HepG2 (cell line): Measurements from ENCODE around the gene P2RY6. TPM values are rescaled to one million over a fixed set of nuclear protein-coding genes. Genes with fewer than 3 reads are reported as not detected.
A peak's percentile ranks its signal among the peaks of the same experiment; 100 is the strongest.

ENCODE experiments used
- ATAC-seq: fragments of 200-7000 bp; cut with Tn5 transposase; 3 replicates; pipeline ENCODE4 v1.9.1; 2020; ENCODE audit warnings: mild to moderate bottlenecking, moderate library complexity
- BruUV-seq: library from RNA; stranded (reverse); fragments of 400-500 nt; replicated peaks from 2 replicates; lab custom pipeline; 2021; lab: Mats Ljungman, UMichigan
- CTCF ChIA-PET: fragments of 300-600 bp; formaldehyde crosslinking; extraction: SDS; loops from one replicate; lab custom pipeline; 2021; ENCODE audit warnings: low total read pairs, inconsistent platforms, low intra/inter-chr PET ratio; lab: Yijun Ruan, JAX
- POLR2A ChIA-PET: fragments of 350-600 bp; sonication (Branson Sonifier 250); formaldehyde crosslinking; loops from one replicate; lab custom pipeline; 2020; ENCODE audit warnings: antibody characterized with exemption, inconsistent platforms; lab: Yijun Ruan, JAX
- DNase-seq: peaks from one replicate; pipeline ENCODE4 v3.0.0-alpha.2; 2015; ENCODE audit warnings: low spot score
- FAIRE-seq: peaks from 3 replicates; lab custom pipeline; 2011; peaks lifted over from hg19 to GRCh38; lab: Jason Lieb, UNC
- H2AFZ ChIP-seq: one replicate; pipeline ENCODE4 v1.6.1; 2011; ENCODE audit warnings: low read length, inconsistent platforms
- H3K27ac ChIP-seq: fragments of 300-600 bp; 3 replicates; pipeline ENCODE4 v1.8.0; 2011; ENCODE audit warnings: mixed run types, mild to moderate bottlenecking, mixed read lengths, low read length, inconsistent platforms; ENCODE audit not compliant: insufficient read depth; ENCODE audit errors: extremely low read length
- H3K27me3 ChIP-seq, 2 experiments: fragments of 200-600 bp in 1 of 2; 2 replicates in 1 of 2; 3 replicates in 1 of 2; pipeline versions ENCODE4 v1.6.0 to v1.8.0; 2011; ENCODE audit warnings: low read length in 2 of 2, mild to moderate bottlenecking in 2 of 2, moderate library complexity in 2 of 2, inconsistent platforms in 1 of 2; ENCODE audit not compliant: insufficient read depth in 2 of 2, control insufficient read depth in 1 of 2
- H3K36me3 ChIP-seq, 2 experiments: fragments of 200-600 bp in 1 of 2; replicated peaks in 1 of 2; 2 replicates in 1 of 2; 3 replicates in 1 of 2; pipeline versions ENCODE4 v1.5.1 to v1.8.0; 2011; ENCODE audit warnings: low read length in 2 of 2, inconsistent platforms in 1 of 2; ENCODE audit not compliant: insufficient read depth in 2 of 2, control insufficient read depth in 1 of 2
- H3K4me1 ChIP-seq: 2 replicates; pipeline ENCODE4 v1.5.1; 2012; ENCODE audit warnings: low read length, inconsistent platforms; ENCODE audit not compliant: insufficient read depth
- H3K4me2 ChIP-seq: 2 replicates; pipeline ENCODE4 v1.6.0; 2011; ENCODE audit warnings: low read depth, low read length, inconsistent platforms
- H3K4me3 ChIP-seq, 3 experiments: fragments of 200-600 bp in 1 of 3; sonication (generic), shearing (Covaris generic) in 1 of 3; replicated peaks in 1 of 3; 2 replicates each; pipeline ENCODE4 v1.5.1; 2011 to 2016; ENCODE audit warnings: low read length in 3 of 3, inconsistent platforms in 2 of 3, low read depth in 2 of 3, mild to moderate bottlenecking in 2 of 3, control low read depth in 1 of 3, mixed read lengths in 1 of 3; ENCODE audit not compliant: insufficient read depth in 1 of 3
- H3K79me2 ChIP-seq: one replicate; pipeline ENCODE4 v1.6.1; 2011; ENCODE audit warnings: low read length, inconsistent platforms; ENCODE audit not compliant: insufficient read depth
- H3K9ac ChIP-seq: 2 replicates; pipeline ENCODE4 v1.6.0; 2011; ENCODE audit warnings: mild to moderate bottlenecking, low read depth, low read length, inconsistent platforms; ENCODE audit not compliant: insufficient read depth
- H3K9me3 ChIP-seq: 2 replicates; pipeline ENCODE4 v1.5.1; 2012; ENCODE audit warnings: mild to moderate bottlenecking, low read length
- H4K20me1 ChIP-seq: 2 replicates; pipeline ENCODE4 v1.6.0; 2011; ENCODE audit warnings: inconsistent platforms, mild to moderate bottlenecking, low read length, moderate library complexity; ENCODE audit not compliant: insufficient read depth
- HDAC1 ChIP-seq: sonication (generic); formaldehyde crosslinking; IDR thresholded peaks from 2 replicates; pipeline ENCODE4 v1.5.1; 2020; ENCODE audit warnings: mild to moderate bottlenecking, missing genetic modification reagents
- NR2F1 ChIP-seq, 2 experiments: fragments of 450-650 bp in 1 of 2; formaldehyde crosslinking in 1 of 2; IDR thresholded peaks; 2 replicates each; pipeline versions ENCODE4 v1.5.0 to v1.6.1; 2016 to 2020; ENCODE audit warnings: mild to moderate bottlenecking in 1 of 2, missing compliant biosample characterization in 1 of 2, missing genetic modification reagents in 1 of 2, moderate library complexity in 1 of 2
- ZFP37 ChIP-seq: sonication (generic); formaldehyde crosslinking; IDR thresholded peaks from 2 replicates; pipeline ENCODE4 v1.4.0; 2020; ENCODE audit warnings: missing genetic modification reagents, borderline replicate concordance
- ZNF431 ChIP-seq: sonication (generic); formaldehyde crosslinking; IDR thresholded peaks from 2 replicates; pipeline ENCODE4 v1.9.0; 2022; ENCODE audit warnings: missing genetic modification reagents, low read depth, mild to moderate bottlenecking, borderline replicate concordance
- ZNF768 ChIP-seq: sonication (generic); formaldehyde crosslinking; IDR thresholded peaks from 2 replicates; pipeline ENCODE4 v1.4.0; 2020; ENCODE audit warnings: missing genetic modification reagents
- WGBS: methylation state at CpG from one replicate; pipeline ENCODE4 v1.1.6; 2017; ENCODE audit warnings: low lambda C conversion rate; 5-methylcytosine and 5-hydroxymethylcytosine counted together
- in situ Hi-C: cut with HindIII; loops from 2 replicates; pipeline ENCODE4 v1.10.0; 2017; ENCODE audit warnings: low pct_unique_long_range_greater_than_20kb; ENCODE audit not compliant: extremely low pct_ligation_motif_present
- intact Hi-C: fragments of 100-400 bp; cut with micrococcal nuclease; formaldehyde crosslinking; loops from one replicate; pipeline ENCODE4 v1.10.0; 2022; ENCODE audit not compliant: unreplicated experiment
- polyA plus RNA-seq, 8 experiments: library from polyadenylated mRNA; depleted of rRNA in 3 of 8; stranded (reverse) in 7 of 8; unstranded in 1 of 8; fragments of >200 nt; fragmentation: Illumina TruSeq in 4 of 8; extraction: Trizol in 4 of 8; gene quantifications; 2 replicates each; pipeline versions ENCODE4 v1.2.1 to v1.2.3, GENCODE V29; 2011 to 2016; ENCODE audit warnings: low read depth in 4 of 8, missing spikeins in 1 of 8, mixed read lengths in 1 of 8; ENCODE audit not compliant: insufficient read depth in 1 of 8
- total RNA-seq, 5 experiments: library from RNA; depleted of rRNA; stranded (reverse); fragments of >200 nt; fragmentation: Illumina TruSeq; extraction: Trizol; gene quantifications; 2 replicates each; pipeline ENCODE4 v1.2.3, GENCODE V29; 2016; ENCODE audit warnings: low read depth in 1 of 5
- TF ChIP-seq, protein P1 (sequence below): sonication (generic); formaldehyde crosslinking; IDR thresholded peaks from 2 replicates; pipeline ENCODE4 v1.4.0; 2020; ENCODE audit warnings: missing genetic modification reagents

The P2RY6 gene
- total and polyA plus RNA-seq, 2 of the 13 experiments (the other 11 are each of a cell fraction or from before 2014, with no cell fraction given): 0.09 to 0.29 TPM

DNA sequence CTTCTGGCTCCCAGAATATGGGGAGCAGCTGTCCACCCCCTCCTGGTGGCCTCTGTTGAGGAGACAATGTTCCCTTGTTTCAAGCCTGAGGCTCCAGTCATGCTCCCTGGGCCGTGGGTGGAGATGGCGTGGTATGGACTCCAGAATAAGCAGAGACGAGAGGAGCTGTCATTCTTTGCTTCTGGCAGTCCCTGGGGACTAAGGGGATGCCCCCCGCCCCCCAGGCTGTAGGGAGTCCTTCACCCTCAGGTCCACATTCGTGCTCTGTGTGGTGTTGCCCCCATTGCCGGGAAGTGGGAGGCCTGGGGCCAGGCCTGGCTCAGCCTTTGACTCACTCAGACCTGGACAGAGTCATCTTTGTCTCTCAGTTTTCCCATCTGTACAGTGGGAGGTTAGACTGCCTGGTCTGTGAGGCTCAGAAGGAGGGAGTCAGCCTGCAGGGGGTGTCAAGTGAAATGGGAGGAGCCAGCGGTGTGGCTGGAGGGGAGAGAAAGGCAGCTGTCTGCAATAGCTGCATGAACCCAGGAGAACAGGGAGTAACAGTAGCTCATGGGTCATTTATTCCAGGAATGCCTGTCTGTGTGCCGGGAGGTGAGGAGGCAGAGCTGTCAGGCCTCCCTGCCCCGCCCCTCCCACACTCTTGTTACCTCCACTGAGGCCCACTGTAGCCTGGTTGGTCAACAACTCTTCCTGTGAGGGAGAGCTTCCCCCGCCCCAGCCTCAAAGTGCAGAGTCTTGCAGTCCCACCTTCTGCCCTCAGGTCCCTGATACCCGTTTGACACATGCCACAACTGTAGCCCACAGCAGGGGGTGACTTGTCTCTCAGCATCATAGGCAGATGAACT lies 42.2 kb downstream of the P2RY6 start (continued):
- no peak for TF ChIP-seq ZNF431 (CRISPR knock-in tag)
- peak; percentile 82 for TF ChIP-seq HDAC1 (CRISPR knock-in tag)
- 0 out of 2 replicates have a peak, but pooled peaks have one; percentile 40 for TF ChIP-seq ZFP37 (CRISPR knock-in tag)
- TF ChIP-seq, all 625 proteins: peak for 174

DNA sequence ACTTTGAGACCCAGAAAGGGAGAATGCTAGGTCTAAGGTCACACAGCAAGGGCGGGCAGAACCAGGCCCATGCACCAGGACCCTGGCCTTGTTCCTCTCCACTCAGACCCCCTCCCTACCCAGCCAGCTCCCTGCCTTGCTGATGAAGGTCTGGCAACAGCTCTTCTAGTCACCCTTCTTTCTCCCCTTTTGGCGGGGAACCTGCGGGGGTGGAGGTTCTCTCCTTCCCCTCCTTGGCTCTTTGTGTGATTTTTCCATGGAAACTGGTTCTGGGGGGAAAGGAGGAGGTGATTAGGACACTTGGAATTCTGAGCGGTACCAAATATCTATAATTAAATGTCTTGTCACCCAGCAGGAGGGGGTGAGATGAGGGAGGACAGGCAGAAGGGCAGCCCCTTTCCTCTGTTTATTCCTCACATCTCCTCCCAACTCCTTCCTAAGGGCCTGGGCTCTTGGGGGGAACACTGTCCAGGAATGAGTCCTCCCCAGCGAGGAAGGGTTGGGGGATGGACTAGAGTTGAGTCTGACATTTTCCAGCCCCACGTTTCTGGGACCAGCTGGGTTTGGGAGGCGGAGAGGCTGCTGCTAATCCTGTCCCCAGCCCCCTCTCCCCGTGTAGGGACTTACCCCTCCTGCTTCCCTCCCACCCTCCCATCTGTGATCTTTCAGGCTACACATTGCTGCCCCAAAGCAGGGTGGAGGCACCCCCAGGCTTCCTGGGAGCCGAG lies 43.3 kb downstream of the P2RY6 start:
- Histone ChIP-seq H3K27me3 (no peaks in the 10 kb centered on the region), H3K4me2 (peak overlapping the region; percentile 49), H3K9me3 (no peaks in the 10 kb centered on the region), H3K79me2 (peaks cover 70% of the 10 kb centered on the region), H2AFZ (no peak overlapping the region), H4K20me1 (peaks cover 37% of the 10 kb centered on the region), H3K4me1 (peaks cover 84% of the 10 kb centered on the region), H3K9ac (peak overlapping the region; percentile 7; the same call in 1 of the 2 replicates), H3K27ac (peak overlapping the region; percentile 43), H3K36me3 (peaks cover 3 to 10% of the 10 kb centered on the region in 2 experiments; a peak in 3 of 5 replicates), H3K4me3 (peak overlapping the region in 1 of 3 experiments; percentile 9; a peak in 1 of 6 replicates)
- intact Hi-C loops (loop anchor here (2.0 kb wide), 1 partner anchor 61 kb away; the partner anchor contains the start of gene RELT), in situ Hi-C loops (no loop called here)
- TF ChIP-seq ZNF768 (CRISPR knock-in tag) (peak; percentile 67; the same call in 1 of the 2 replicates), NR2F1 (CRISPR knock-in tag; IDR thresholded peaks at IDR 0.05) (no peak)
- TF ChIP-seq, protein P1, sequence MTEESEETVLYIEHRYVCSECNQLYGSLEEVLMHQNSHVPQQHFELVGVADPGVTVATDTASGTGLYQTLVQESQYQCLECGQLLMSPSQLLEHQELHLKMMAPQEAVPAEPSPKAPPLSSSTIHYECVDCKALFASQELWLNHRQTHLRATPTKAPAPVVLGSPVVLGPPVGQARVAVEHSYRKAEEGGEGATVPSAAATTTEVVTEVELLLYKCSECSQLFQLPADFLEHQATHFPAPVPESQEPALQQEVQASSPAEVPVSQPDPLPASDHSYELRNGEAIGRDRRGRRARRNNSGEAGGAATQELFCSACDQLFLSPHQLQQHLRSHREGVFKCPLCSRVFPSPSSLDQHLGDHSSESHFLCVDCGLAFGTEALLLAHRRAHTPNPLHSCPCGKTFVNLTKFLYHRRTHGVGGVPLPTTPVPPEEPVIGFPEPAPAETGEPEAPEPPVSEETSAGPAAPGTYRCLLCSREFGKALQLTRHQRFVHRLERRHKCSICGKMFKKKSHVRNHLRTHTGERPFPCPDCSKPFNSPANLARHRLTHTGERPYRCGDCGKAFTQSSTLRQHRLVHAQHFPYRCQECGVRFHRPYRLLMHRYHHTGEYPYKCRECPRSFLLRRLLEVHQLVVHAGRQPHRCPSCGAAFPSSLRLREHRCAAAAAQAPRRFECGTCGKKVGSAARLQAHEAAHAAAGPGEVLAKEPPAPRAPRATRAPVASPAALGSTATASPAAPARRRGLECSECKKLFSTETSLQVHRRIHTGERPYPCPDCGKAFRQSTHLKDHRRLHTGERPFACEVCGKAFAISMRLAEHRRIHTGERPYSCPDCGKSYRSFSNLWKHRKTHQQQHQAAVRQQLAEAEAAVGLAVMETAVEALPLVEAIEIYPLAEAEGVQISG (CRISPR knock-in tag): no peak
- 84% methylated on average over 7 of the region's 9 CpGs for WGBS
- POLR2A ChIA-PET: interaction anchor here (1.2 to 6.2 kb wide), 5 partner anchors 8 to 18 kb away, joined by 4 to 35 read pairs (median 6); no protein-coding TSS in a partner anchor
- ATAC-seq (no peak), DNase-seq (no peak), FAIRE-seq (no peak)
- no TSS peak for BruUV-seq
- CTCF ChIA-PET: no interaction called here
